Uterus (tissue), 4 donors: ENCODE data around the gene ARHGAP5. TPM values are rescaled to one million over a fixed set of nuclear protein-coding genes. Genes with fewer than 3 reads are reported as not detected.
"Not testable (repeated sequence)": the region's sequence is repeated elsewhere in the genome, so short reads cannot be mapped to it uniquely, and the experiment has no call there.

Experiments
- DNase-seq, 2 donors: peaks; one replicate each; pipeline ENCODE4 v3.0.0-alpha.2; 2019 to 2020
- H3K27ac ChIP-seq, 2 donors: fragments of 200-600 bp; sonication (generic); 1 replicate in 1 of 2; 2 replicates in 1 of 2; pipeline ENCODE4 v1.5.1; 2016 to 2018
- H3K27me3 ChIP-seq, 2 donors: fragments of 200-600 bp; sonication (generic); one replicate each; pipeline ENCODE4 v1.5.1; 2018 to 2019; ENCODE audit warnings: control low read depth in 1 of 2
- H3K36me3 ChIP-seq, 2 donors: fragments of 200-600 bp; sonication (generic); one replicate each; pipeline ENCODE4 v1.5.1; 2019; ENCODE audit warnings: control low read depth in 1 of 2
- H3K4me1 ChIP-seq, 2 donors: fragments of 200-600 bp; sonication (generic); one replicate each; pipeline ENCODE4 v1.5.1; 2018 to 2019; ENCODE audit warnings: control low read depth in 1 of 2
- H3K4me3 ChIP-seq, 2 donors: fragments of 200-600 bp; sonication (generic); 1 replicate in 1 of 2; 2 replicates in 1 of 2; pipeline ENCODE4 v1.5.1; 2018 to 2019; ENCODE audit warnings: mild to moderate bottlenecking in 1 of 2
- H3K9me3 ChIP-seq, 2 donors: fragments of 200-600 bp; sonication (generic); one replicate each; pipeline ENCODE4 v1.5.1; 2019; ENCODE audit warnings: control low read depth in 1 of 2
- CTCF ChIP-seq, 4 experiments: fragments of 200-600 bp in 2 of 4; fragments of 450-650 bp in 2 of 4; sonication (generic) in 2 of 4; IDR thresholded peaks; one replicate each; pipeline ENCODE4 v1.5.1; 2016 to 2019; ENCODE audit warnings: antibody characterized with exemption in 4 of 4, mild to moderate bottlenecking in 2 of 4, moderate library complexity in 1 of 4
- POLR2A ChIP-seq, 2 donors: fragments of 450-650 bp; IDR thresholded peaks; one replicate each; pipeline ENCODE4 v1.6.1; 2016; ENCODE audit warnings: antibody characterized with exemption in 2 of 2, mild to moderate bottlenecking in 1 of 2, moderate library complexity in 1 of 2
- intact Hi-C: fragments of 100-400 bp; cut with DNase I; formaldehyde crosslinking; loops from one replicate; pipeline ENCODE4 v1.15.1; 2023; ENCODE audit warnings: low total_unique reads
- total RNA-seq, 4 donors: library from RNA; depleted of rRNA in 3 of 4; stranded (reverse); fragments of >200 nt in 3 of 4; gene quantifications; one replicate each; pipeline versions ENCODE4 v1.1.0 to v1.2.4, GENCODE V29; 2014 to 2023
- donor health status: DM: yes; HTN: yes; CAD: no.

Gene ARHGAP5
- total RNA-seq, 4 donors from 2014 or later: 83.8 to 298 (median 159) TPM

- TF ChIP-seq CTCF (IDR thresholded peaks at IDR 0.05) (no peak), POLR2A (IDR thresholded peaks at IDR 0.05) (no peak)
- intact Hi-C loops: no loop called here
Observed at GRCh38 chr14:32104803-32105202, 27.7 kb downstream of the ARHGAP5 start.

GRCh38 chr14:32109676-32110547, 32.8 kb downstream of the ARHGAP5 start:
- Histone ChIP-seq H3K9me3 (no peaks in the 10 kb centered on the region), H3K27me3 (no peaks in the 10 kb centered on the region), H3K27ac (no peak overlapping the region), H3K4me1 (no peaks in the 10 kb centered on the region), H3K4me3 (no peak overlapping the region), H3K36me3 (no peaks in the 10 kb centered on the region)
- TF ChIP-seq CTCF (IDR thresholded peaks at IDR 0.05) (no peak), POLR2A (IDR thresholded peaks at IDR 0.05) (no peak)
- intact Hi-C loops: no loop called here
- no peak for DNase-seq

More at GRCh38 chr14:32104803-32105202, 27.7 kb downstream of the ARHGAP5 start:
- Histone ChIP-seq H3K27me3 (no peaks in the 10 kb centered on the region), H3K27ac (no peak overlapping the region), H3K4me3 (no peak overlapping the region), H3K4me1 (no peaks in the 10 kb centered on the region), H3K9me3 (no peaks in the 10 kb centered on the region), H3K36me3 (no peaks in the 10 kb centered on the region)
- no peak for DNase-seq

- no peak for TF ChIP-seq POLR2A (IDR thresholded peaks at IDR 0.05)
- no peaks in the 10 kb centered on the region for H3K36me3 ChIP-seq
- intact Hi-C loops: no loop called here
- no peaks in the 10 kb centered on the region for H3K27me3 ChIP-seq
- no peak overlapping the region for H3K4me3 ChIP-seq
- H3K27ac ChIP-seq: no peak overlapping the region
- DNase-seq: no peak
- H3K4me1 ChIP-seq: no peaks in the 10 kb centered on the region
- H3K9me3 ChIP-seq: no peaks in the 10 kb centered on the region
Observed at GRCh38 chr14:32110548-32110896, 33.4 kb downstream of the ARHGAP5 start.

GRCh38 chr14:32121536-32121935, 44.4 kb downstream of the ARHGAP5 start:
- no peaks in the 10 kb centered on the region for H3K9me3 ChIP-seq
- no peaks in the 10 kb centered on the region for H3K4me1 ChIP-seq
- H3K27ac ChIP-seq: no peak overlapping the region
- no peak overlapping the region for H3K4me3 ChIP-seq
- DNase-seq: no peak
- intact Hi-C loops: no loop called here
- no peaks in the 10 kb centered on the region for H3K36me3 ChIP-seq
- TF ChIP-seq POLR2A (IDR thresholded peaks at IDR 0.05) (no peak), CTCF (IDR thresholded peaks at IDR 0.05) (no peak)
- no peaks in the 10 kb centered on the region for H3K27me3 ChIP-seq

GRCh38 chr14:32121948-32122347, 44.8 kb downstream of the ARHGAP5 start:
- no peaks in the 10 kb centered on the region for H3K9me3 ChIP-seq
- H3K27me3 ChIP-seq: no peaks in the 10 kb centered on the region
- no peak for TF ChIP-seq POLR2A (IDR thresholded peaks at IDR 0.05)
- intact Hi-C loops: no loop called here
- H3K4me3 ChIP-seq: no peak overlapping the region
- no peak for DNase-seq
- no peaks in the 10 kb centered on the region for H3K4me1 ChIP-seq
- H3K27ac ChIP-seq: no peak overlapping the region
- no peaks in the 10 kb centered on the region for H3K36me3 ChIP-seq

- H3K9me3 ChIP-seq, H3K27ac ChIP-seq, intact Hi-C loops, H3K27me3 ChIP-seq, DNase-seq, H3K4me3 ChIP-seq, H3K36me3 ChIP-seq, H3K4me1 ChIP-seq: not testable (repeated sequence)
Observed at GRCh38 chr14:32126899-32127730, 50.0 kb downstream of the ARHGAP5 start.

GRCh38 chr14:32127731-32128654, 50.9 kb downstream of the ARHGAP5 start:
- H3K4me3 ChIP-seq, DNase-seq, H3K36me3 ChIP-seq, H3K27me3 ChIP-seq, H3K4me1 ChIP-seq, H3K9me3 ChIP-seq, intact Hi-C loops: not testable (repeated sequence)
- H3K27ac ChIP-seq: peak overlapping the region; percentile 52 to 76
